ENCODE results near the gene DMWD. TPM values are rescaled to one million over a fixed set of nuclear protein-coding genes. Genes with fewer than 3 reads are reported as not detected.

The DMWD gene
- total RNA-seq, 1 donor: 53.5 TPM

DNA sequence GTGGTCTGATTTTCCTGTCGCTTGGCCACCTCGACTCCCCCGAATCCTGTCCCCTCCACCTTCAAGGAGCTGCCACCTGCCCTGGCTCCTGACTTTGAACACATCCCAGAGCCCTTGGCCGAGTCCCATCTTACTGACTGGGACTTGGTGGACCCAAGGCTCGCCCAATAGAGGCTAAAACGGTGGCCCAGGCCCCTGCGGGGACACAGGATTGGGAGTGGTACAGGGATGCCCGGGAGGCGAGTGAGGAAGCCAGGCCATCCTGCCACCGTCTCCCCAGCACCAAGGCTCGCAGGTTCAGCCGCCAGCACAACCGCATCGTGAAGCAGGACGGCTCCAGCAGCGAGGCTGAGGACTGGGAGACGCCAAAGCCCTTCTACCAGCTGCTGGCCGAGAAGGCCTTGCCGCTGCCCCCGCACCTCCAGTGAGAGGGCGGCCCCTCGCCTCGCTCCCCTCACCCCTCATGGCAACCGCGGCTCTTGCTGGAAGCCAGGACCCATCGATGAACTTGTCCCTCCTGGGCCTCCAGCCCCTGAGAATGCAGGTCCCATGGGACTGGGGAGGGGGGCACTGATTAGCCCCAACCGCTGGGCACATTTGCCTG lies 28.9 kb downstream of the DMWD start:
- TF ChIP-seq, protein P1, sequence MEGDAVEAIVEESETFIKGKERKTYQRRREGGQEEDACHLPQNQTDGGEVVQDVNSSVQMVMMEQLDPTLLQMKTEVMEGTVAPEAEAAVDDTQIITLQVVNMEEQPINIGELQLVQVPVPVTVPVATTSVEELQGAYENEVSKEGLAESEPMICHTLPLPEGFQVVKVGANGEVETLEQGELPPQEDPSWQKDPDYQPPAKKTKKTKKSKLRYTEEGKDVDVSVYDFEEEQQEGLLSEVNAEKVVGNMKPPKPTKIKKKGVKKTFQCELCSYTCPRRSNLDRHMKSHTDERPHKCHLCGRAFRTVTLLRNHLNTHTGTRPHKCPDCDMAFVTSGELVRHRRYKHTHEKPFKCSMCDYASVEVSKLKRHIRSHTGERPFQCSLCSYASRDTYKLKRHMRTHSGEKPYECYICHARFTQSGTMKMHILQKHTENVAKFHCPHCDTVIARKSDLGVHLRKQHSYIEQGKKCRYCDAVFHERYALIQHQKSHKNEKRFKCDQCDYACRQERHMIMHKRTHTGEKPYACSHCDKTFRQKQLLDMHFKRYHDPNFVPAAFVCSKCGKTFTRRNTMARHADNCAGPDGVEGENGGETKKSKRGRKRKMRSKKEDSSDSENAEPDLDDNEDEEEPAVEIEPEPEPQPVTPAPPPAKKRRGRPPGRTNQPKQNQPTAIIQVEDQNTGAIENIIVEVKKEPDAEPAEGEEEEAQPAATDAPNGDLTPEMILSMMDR (IDR thresholded peaks at IDR 0.05; ENCODE audit: insufficient read depth, low read depth, low read length): no peak
- H3K4me3 ChIP-seq (ENCODE audit: low read depth, low read length): no peak overlapping the region
- no peak for DNase-seq (ENCODE audit: low read depth)

DNA sequence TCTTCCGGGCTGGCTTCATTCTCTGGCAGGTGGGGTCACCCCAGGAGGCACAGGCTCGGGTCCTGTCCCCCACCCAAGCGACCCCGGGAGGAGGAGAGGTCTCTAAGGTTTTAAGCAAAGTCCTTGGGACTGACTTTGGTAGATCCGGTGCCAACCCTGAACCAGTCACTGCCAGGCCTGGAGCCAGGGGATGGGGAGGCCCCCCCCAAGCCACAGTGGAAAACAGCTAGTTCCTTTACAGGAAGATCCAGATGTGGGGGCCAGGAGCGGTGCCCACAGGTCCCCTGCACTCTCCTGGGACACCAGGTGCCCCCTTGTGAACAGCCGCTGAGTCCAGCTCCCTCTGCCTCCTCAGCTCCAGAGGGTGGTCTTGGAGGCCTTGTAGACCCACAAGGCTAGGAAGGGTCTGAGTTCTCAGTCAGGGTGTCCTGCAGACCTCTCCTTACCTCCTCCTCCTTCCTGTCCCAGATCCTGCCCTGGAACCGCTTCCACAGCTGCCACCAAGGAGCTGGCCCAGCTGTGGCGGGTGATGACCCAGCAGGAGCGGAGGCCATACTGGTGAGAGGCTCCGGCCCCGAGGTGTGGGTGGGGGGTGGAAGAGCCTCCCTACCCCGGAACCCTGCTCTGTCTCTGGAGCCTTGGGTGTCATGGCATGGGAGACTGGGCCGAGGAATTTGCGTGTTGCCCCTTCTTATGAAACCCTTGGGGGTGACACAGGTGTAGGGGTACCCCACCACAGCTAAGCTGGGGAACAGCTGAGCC lies 29.6 kb downstream of the DMWD start:
- TF ChIP-seq, protein P1 (IDR thresholded peaks at IDR 0.05; ENCODE audit: insufficient read depth, low read depth, low read length): no peak
- no peak for DNase-seq (ENCODE audit: low read depth)
- no peak overlapping the region for H3K4me3 ChIP-seq (ENCODE audit: low read depth, low read length)

DNA sequence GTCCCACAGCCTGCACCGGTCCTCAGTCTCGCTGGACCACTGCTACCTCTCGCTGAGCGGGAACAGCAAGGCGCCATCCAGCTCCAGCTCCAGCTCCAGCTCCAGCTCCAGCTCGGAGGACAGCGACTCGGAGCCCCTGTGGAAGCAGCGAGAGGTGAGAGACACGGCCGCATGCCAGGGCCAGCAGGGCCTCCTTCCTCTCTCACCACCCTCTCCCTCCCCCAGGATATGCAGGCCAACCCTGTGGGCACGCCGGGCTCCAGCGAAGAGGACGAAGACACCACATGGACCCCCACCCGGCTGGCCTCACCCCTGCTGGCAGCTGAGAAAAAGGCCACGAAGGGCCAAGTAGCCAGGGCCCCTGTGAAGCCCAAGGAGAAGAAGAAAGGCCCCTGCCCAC lies 30.9 kb downstream of the DMWD start:
- TF ChIP-seq, protein P1 (IDR thresholded peaks at IDR 0.05; ENCODE audit: insufficient read depth, low read depth, low read length): no peak

DNA sequence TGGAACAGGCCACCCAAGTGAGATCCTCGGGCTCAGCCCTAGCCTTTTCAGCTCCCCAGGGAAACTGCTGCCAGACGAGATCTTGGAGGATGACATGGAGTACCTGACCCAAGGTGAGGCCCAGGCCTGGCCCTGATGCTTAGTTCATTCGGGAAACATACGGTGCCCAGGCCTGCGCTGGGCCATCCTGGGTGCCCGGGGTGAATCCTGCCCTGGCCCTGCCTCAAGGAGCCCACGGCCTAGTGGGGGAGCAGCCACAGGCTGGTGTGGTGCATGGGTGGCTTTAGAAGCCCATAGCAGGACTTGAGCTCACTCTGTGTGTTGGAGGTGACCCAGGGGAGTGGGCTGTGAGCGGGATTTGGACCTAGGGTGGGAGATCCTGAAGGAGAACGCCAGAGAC lies 33.7 kb downstream of the DMWD start:
- TF ChIP-seq, protein P1 (IDR thresholded peaks at IDR 0.05; ENCODE audit: insufficient read depth, low read depth, low read length): no peak

More for the DNA sequence above, 30.9 kb downstream of the DMWD start:
- H3K4me3 ChIP-seq (ENCODE audit: low read depth, low read length): no peak overlapping the region
- DNase-seq (ENCODE audit: low read depth): no peak

DNA sequence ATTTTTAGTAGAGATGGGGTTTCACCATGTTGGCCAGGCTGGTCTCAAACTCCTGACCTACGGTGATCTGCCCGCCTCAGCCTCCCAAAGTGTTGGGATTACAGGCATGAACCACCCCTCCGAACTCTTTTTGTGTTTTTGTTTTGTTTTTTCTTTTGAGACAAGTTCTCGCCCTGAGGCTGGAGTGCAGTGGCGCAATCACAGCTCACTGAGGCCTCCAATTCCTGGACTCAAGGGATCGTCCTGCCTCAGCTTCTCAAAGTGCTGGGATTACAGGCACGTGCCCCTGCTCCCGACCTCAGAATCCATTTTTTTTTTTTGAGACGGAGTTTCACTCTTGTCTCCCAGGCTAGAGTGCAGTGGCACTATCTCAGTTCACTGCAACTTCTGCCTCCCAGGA lies 35.0 kb downstream of the DMWD start:
- no peak overlapping the region for H3K4me3 ChIP-seq (ENCODE audit: low read depth, low read length)
- DNase-seq (ENCODE audit: low read depth): no peak
- TF ChIP-seq, protein P1 (IDR thresholded peaks at IDR 0.05; ENCODE audit: insufficient read depth, low read depth, low read length): no peak

More for the DNA sequence above, 33.7 kb downstream of the DMWD start:
- no peak overlapping the region for H3K4me3 ChIP-seq (ENCODE audit: low read depth, low read length)
- DNase-seq (ENCODE audit: low read depth): no peak

DNA sequence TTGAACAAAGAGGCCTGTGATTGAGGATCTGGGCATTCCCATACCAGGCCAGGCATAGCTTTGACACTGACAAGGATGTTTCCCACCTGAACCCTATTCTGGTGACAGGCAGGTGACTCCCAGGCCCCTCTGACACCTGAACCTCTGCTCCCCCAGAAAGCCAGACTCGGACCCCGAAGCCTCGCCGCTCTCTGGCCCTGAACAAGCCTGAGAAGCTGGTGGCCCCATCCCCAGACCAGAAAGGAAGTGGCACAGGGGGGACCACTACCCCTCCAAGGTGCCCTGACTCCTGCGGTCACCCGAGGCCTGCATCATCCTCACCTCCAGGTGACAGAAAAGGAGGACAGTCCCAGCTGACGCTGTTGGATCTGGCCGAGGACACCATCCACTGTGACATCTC lies 38.3 kb downstream of the DMWD start:
- DNase-seq (ENCODE audit: low read depth): no peak
- TF ChIP-seq, protein P1 (IDR thresholded peaks at IDR 0.05; ENCODE audit: insufficient read depth, low read depth, low read length): no peak
- H3K4me3 ChIP-seq (ENCODE audit: low read depth, low read length): no peak overlapping the region
